GM21619 (cell line): ENCODE measurements around the gene VSTM2L.

Experiments
- ATAC-seq: cut with Tn5 transposase; IDR thresholded peaks from one replicate; pipeline ENCODE4 v1.9.1; 2021; ENCODE audit not compliant: unreplicated experiment

VSTM2L gene

DNA sequence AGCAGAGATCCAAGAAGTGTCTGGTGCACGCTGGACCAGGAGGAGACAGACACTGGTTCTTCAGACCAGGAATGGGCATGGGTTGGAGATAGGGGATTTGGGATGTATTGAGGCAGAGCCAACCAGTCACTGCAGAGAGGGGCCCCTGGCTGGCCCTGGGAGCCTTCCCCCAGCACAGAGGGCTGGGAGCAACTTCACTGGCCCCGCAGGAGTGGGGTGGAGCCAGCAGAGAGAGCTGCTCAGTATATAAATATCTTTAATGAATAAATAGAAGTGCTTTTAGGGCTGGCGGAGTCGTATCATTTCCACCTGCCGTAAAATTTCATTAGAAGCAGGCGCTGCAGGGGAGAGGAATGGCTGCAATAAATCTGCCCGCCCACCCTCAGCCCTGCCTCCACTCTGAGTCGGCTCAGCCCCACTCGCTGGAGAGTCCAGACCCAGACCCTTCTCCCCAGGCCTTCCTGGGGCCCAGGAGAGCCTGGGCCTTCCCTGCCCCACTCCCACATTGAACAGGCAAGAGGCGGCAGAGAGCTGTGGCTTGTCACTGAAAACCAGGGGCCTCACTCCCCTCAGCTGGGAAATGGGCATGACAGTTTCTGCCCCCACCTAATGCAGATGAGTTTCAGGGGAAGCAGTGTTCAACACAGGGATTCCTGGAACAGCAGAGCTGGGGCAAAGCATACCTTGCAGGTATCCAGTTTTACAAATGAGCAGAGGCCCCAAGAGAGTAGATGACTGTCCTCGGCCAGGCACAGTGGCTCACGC lies 23.9 kb upstream of the VSTM2L start:
- no peak for ATAC-seq

GRCh38 chr20:37879843-37880242 lies 23.1 kb upstream of the VSTM2L start:
- no peak for ATAC-seq

DNA sequence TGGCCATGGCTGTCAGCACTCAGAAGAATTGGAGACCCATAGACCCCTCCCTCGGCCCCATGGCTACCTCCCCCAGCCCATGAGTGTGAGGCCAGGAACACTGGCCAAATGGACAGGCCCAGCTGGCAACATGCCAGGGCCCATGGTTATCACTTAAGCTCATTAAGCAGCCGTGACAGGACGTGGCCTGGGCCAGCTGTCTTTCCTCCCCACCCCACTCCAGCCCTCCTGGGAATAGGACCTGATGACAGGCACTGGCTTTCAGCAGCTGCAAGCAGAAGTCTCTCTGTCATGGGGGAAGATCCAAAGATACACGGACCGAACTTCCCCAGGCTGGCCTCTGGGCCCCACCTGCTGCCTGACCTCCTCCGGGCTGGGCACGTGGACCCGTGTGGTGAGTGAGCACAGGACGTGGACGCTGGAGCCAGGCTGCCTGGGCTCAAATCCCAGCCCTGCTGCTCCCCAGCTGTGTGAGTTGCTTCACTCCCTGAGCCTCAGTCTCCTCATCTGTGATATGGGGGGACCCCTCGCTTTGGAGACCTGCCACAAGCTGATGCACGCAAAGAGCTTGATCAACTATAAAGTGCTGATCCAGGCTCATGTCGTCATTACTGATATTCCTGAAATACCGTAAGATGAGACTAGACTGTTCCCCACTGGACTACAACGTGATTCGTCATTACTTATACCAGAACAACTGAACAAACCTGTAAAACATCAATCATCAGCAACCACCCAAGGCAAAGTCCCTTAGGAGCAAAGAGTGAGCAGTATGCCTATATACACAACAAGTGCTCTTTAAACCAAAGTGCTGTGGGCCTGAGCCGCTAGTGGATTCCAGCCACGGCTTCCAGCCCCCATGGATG lies 22.0 kb upstream of the VSTM2L start:
- ATAC-seq, result no peak

DNA sequence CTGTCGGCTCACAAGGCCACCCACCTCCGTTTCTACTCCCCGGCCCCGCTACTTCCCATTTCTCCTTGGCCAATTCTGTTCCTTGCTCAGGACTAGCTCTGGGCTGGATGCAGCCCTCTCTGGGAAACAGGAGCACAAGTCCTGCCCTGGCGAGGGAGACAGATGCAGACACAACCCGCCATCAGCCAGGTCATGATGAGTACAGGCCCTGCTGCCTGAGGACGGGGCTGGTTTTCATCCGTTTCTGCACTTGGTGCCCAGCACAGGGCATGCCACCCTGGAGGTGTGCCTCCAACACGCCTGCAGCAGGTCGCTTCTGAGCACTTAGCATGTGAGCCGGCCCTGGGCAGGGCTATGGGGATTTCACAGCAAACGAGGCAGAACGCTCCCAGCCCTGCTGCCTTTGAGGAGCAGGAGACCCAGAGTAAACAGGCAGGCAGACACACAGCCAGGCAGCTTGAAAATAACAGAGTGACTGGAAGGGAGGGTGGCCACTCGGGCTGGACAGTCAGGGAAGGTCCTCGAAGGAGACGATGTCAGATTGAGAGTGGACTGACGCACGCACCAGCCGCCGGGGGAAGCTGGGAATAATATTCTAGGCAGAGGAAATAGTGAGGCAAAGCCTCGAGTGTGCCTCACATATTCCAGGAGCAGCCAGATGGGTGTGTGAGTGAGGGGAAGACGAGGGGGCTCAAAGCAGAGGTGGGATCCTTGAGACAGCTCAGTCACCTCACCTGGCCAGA lies 21.2 kb upstream of the VSTM2L start:
- no peak for ATAC-seq

- ATAC-seq, result no peak
Measured at GRCh38 chr20:37882961-37883712, 19.8 kb upstream of the VSTM2L start.

DNA sequence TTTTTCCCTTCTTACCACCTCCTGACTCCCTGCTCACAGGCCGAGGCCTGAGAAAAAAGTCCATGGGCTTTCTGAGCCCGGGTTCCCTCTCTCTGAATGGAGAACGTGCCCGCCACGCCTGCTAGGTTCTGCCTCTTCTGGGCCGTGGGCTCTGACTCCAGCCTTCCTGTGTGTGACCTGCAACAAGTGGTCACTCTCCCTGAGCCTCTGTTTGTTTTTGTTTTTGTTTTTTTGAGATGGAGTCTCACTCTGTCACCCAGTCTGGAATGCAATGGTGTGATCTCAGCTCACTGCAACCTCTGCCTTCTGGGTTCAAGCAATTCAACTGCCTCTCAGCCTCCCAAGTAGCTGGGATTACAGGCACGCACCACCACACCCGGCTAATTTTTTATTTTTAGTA lies 17.9 kb upstream of the VSTM2L start:
- no peak for ATAC-seq

GRCh38 chr20:37885593-37886503 lies 17.1 kb upstream of the VSTM2L start:
- no peak for ATAC-seq

- no peak for ATAC-seq
Measured at GRCh38 chr20:37886851-37887297, 16.1 kb upstream of the VSTM2L start.

- ATAC-seq, result no peak
Measured at GRCh38 chr20:37888641-37889040, 14.3 kb upstream of the VSTM2L start.

- no peak for ATAC-seq
Measured at GRCh38 chr20:37890108-37890507, 12.8 kb upstream of the VSTM2L start.

GRCh38 chr20:37890643-37891042 lies 12.3 kb upstream of the VSTM2L start:
- ATAC-seq, result no peak

DNA sequence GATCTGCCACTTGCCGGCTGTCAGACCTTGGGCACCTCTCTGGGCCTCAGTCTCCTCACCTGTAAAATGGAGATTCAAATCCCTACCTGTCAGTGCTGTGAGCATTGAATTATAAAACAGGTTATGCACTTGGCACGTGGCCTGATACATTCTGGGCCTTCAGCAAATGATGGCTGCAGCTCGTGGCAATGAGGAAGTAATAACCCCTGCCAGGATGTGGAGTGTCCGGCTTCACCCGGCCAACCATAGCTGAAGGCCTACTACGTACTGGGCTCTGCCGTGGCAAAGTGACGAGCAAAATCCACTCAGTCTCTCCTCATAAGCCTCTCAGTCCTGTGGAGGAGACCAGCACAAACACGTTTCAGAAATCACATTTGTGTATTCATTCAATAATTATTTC lies 10.9 kb upstream of the VSTM2L start:
- ATAC-seq, result no peak

DNA sequence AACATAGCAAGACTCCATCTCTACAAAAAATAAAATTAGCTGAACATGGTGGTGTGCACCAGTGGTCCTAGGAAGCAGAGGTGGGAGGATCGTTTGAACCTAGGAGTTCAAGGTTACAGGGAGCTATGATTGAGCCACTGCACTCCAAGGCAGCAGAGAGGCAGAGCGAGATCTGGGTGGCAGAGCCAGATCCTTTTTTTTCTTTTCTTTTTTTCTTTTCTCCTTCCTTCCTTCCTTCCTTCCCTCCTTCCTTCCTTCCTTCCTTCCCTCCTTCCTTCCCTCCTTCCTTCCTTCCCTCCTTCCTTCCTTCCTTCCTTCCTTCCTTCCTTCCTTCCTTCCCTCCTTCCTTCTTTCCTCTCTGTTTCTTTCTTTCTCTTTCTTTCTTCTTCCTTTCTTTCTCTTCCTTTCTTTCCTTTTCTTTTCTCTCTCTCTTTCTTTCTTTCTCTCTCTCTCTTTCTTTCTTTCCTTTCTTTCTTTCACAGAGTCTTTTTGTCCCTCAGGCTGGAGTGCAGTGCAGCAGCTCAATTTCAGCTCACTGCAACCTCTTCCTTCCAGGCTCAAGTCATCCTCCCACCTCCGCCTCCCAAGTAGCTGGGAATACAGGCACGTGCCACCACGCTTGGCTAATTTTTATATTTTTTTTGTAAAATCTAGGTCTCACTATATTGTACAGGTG lies 9.2 kb upstream of the VSTM2L start:
- no peak for ATAC-seq

DNA sequence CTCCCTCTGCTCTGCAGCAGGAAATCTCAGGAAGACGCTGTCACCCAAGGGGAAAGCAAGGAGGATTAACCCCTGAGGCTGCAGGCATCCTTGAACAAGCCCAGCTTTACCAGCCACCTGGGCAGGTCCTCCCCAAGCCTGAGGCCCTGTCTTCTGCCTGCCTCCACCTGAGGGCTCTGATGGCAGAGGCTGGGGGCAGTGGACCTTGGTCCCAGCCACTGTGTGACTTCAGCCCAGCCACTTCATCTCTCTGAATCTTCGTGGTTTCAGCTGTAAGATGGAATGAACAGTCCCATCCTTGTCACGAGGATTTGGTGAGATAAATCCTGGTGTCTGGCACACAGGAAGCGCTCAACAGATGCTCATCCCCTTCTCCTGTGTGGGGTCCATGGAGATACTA lies 8.5 kb upstream of the VSTM2L start:
- ATAC-seq, result no peak

DNA sequence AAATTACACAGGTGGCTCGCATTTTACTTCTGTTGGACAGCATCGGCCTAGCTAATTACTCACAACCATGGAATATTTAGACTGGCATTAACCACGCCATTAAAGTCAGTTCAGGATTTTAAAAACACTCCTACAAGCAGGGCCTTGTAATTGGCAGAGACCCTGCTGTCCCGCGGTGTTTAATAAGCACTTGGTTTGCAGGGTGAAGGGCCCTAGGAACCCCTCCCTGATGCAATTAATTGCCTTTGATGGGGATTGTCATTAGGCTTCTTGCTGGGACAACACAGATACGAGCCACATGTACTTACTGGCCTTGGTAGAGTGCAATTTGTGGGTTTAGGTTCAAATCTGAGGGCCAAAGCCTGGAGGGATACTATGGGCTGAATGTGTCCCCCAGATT lies 7.8 kb upstream of the VSTM2L start:
- no peak for ATAC-seq

DNA sequence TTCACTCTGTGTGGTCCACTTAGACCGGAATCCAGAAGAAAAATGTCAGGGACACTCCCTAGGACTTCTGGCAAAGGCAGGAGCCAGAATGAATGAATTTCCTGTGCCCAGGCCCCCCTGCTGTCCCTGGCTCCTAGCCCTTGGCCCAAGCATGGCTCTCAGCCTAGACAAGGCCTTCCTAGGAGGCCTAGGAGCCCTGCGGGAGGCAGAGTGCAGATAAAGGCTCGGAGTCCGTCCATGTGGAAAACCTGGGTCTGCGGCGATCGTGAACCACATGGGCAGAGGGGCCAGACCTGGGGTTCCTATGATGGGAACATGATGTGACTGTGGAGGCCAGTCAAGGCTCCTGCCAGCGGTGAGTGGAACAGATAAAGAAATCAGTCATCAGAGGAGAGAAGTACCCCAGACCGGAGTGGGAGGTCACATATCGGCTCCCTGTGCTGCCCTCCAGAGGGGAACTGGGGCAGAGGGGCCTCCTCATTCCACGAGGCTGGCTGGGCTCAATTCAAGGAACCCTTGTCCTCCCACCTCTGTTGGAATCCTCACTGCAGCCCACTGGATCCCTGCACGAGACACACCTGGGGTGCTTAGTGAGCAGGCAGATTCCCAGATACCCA lies 5.9 kb upstream of the VSTM2L start:
- ATAC-seq, result no peak

DNA sequence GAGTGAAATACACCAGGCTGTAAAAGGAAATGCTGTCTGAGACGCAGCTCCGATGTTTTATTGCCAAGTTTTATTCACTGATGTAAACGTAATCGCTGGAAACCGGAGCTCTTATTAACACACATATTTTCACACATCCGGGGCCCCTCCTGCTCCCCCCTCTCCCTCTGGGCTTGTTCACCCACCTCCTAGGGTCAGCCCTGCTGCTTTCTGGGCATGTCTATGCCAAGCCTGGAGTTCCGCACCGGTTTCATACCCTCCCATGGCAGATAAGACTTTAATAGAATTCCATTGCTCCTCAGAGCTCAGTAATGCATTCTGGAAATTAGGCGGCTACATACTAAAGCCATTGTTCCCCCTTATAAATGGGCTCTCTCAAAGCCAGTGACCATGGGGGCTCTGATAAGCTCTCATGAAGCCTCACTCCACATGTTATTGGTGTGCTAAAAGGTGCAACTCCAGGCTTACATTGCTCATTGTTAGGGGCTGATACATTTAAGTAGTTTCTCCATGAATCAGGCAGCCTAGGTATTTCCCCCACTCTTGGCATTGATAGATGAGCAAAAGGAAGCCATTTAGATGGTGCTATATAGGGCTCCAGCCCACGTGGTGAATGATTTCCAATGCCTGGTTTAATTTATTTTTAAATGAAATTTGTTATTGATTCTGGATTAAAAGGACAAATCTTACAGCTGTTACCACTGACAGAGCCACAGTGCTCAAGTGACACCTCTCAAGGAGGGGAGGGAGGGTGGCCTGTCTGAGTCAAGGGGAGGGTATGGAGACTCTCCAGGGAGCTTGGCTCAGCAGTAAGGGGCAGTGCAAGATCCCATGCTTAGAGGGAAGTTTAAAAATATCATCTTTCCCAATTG lies 4.5 kb upstream of the VSTM2L start:
- ATAC-seq, result no peak
